ENCODE results near the gene NT5C. TPM values are rescaled to one million over a fixed set of nuclear protein-coding genes. Genes with fewer than 3 reads are reported as not detected.
"Not testable (repeated sequence)": the region's sequence is repeated elsewhere in the genome, so short reads cannot be mapped to it uniquely, and the experiment has no call there.

Gene NT5C
- 48.8 and 51.9 TPM in 2 replicates for total RNA-seq

DNA sequence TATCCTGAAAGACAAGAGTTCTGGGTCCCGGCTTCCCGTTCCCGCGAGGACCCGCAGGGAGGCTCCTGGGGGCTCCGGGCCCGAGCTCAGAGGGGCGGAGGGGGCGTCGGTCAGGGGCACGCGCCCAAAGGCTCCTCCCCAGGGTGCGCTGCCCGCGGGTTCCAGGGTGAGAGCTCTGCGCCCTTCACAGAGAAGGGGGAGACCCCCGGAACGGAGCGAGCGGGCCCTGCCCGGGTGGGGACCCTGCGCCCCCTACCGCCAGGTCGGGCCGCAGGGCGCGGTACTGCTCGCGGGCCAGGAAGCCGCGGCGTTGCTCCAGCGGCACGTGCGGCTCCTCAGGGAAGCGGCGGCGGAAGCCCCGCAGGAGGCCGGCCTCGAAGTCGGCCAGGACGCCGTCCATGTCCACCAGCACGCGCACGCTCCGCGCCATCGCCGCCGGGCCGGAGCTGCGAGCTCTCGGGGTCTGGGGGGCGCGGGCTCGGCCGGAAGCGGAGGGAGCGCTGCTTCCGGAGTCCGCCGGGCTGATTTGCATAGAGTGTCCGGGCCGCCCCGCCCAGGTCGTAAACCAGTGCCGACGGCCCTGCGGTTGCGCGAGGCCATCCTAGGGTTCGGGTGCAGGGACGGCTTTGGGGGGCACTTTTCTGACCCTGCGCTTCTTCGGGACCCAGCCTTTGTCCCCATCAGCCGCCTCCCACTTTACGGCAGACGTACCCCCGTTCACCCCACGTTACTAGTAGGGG, at the start of gene NT5C:
TSS of gene NT5C (minus strand) at position 465 of the 740 bp plus-strand sequence. CDS start at position 430, 35 bp downstream.
- DNase-seq, result peak; percentile 79

DNA sequence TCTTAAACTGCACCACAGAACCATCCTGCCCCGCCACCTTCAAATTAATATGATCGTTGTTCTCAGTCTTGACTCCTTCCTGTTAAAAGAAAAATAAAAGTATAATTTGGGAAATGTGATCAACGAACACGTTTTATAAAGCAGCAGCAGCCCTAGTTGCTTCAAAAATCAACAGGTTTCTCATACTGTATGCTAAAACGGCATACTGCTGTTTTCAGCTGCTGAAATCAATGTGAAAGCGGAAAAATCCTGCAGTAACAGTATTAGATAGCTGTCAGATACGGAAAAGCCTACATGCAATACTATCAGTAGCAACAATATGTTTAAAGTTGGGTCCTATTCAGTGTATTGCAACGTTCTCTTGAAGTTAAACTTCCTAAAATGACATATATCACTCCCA, 49.6 kb upstream of the NT5C start:
- DNase-seq, result no peak

DNA sequence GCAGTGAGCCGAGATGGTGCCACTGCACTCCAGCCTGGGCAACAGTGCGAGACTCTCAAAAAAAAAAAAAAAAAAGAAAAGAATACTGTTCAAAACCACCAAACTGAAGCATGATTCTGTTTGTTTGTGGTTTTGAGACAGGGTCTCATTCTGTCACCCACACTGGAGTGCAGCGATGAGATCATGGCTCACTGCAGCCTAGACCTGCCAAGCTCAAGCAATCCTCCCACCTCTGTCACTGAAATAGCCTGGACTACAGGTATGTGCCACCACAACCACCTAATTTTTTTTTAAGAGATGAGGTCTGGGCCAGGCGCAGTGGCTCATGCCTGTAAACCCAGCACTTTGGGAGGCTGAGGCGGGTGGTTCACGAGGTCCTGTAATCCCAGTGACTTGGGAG, 46.9 kb upstream of the NT5C start:
- no peak for DNase-seq

DNA sequence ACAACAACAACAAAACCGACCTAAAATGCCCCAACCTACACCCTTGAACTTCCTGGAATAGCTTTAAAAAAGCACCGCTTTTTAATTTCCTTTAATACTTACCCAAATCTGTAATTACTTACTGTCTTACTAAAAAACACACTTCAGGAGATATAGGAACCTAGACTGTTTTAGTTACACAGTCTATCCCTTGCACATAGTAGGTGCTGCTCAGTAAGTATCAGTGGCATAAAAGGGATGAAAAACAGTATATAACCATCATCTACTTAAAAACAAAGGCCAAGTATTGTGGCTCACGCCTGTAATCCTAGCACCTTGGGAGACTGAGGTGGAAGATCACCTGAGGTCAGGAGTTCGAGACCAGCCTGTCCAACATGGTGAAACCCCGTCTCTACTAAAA, 45.1 kb upstream of the NT5C start:
- no peak for DNase-seq

DNA sequence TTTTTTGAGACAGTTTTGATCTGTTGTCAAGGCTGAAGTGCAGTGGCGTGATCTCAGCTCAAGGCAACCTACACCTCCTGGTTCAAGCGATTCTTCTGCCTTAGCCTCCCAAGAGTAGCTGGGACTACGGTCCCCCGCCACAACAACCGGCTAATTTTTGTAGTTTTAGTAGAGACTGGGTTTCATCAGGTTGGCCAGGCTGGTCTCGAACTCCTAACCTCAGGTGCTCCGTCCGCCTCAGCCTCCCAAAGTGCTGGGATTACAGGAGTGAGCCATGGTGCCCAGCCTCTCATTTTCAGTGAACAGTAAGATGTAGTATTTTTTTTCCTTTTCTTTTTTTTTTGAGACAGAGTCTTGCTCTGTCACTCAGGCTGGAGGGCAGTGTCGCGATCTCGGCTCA, 43.5 kb upstream of the NT5C start:
- no peak for DNase-seq

DNA sequence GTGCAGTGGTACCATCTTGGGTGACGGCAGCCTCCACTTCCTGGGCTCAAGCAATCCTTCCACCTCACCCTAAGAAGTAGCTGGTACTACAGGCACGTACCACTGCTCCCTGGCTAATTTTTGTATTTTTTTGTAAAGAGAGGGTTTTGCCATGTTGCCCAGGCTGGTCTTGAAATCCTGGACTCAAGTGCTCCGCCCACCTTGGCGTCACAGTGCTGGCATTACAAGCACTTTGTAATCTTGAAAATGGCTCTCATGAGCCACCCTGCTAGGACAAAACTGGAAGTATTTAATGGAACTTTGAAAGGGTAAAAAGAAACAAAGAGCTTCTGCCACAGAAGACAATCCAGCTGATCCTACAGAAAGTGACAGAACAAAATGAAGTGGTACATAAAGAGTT, 42.0 kb upstream of the NT5C start:
- no peak for DNase-seq

DNA sequence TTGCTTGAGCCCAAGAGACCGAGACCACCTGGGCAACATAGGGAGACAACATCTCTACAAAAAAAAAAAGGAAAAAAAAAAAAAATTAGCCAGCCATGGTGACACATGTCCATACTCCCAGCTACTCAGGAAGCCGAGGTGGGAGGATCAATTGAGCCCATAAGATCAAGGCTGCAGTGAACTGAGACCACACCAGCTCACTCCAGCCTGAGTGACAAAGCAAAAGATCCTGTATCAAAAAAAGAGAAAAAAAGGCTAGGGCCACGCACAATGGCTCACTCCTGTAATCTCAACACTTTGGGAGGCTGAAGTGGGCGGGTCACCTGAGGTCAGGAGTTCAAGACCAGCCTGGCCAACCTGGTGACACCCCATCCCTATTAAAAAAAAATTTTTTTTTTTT, 37.5 kb upstream of the NT5C start:
- DNase-seq, result no peak

DNA sequence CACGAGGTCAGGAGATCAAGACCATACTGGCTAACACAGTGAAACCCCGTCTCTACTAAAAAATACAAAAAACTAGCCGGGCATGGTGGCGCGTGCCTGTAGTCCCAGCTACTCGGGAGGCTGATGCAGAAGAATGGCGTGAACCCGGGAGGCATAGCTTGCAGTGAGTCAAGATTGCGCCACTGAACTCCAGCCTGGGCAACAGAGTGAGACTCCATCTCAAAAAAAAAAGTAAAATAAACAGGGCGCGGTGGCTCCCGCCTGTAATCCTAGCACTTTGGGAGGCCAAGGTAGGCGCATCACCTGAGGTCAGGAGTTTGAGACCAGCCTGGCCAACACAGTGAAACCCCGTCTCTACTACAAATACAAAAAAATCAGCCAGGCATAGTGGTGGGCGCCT, 33.1 kb upstream of the NT5C start:
- DNase-seq, result not testable (repeated sequence)

DNA sequence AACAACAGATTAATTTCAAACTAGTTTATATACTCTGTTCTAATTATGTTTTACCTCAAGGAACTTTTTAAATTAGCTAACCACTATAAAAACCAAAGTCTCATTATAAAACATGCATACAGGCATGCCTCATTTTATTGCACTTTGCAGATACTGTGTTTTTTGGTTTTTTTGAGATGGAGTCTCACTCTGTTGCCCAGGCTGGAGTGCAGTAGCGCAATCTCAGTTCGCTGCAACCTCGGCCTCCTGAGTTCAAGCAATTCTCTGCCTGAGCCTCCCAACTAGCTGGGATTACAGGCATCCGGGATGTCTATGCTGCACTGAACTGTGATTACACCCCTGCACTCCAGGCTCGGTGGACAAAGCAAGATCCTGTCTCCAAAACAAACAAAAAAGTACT, 31.5 kb upstream of the NT5C start:
- DNase-seq, result no peak

DNA sequence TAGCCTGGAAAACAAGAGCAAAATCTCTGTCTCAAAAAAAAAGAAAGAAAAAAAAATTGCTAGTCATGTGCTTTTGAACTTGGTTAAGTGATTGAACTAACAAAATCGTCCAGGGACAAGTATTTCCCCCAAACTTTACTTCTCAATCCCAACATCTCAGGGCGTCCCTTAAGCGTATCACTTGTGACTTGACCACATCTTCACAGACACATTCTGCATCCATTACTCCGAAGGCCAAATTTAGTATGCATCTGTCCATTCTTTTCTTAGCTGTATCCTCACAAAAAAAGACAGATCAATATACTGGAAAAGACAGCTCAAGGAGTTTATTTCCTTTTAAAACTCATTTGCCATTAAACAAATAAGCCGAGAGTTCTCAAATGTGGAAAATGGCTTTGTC, 28.7 kb upstream of the NT5C start:
- no peak for DNase-seq

DNA sequence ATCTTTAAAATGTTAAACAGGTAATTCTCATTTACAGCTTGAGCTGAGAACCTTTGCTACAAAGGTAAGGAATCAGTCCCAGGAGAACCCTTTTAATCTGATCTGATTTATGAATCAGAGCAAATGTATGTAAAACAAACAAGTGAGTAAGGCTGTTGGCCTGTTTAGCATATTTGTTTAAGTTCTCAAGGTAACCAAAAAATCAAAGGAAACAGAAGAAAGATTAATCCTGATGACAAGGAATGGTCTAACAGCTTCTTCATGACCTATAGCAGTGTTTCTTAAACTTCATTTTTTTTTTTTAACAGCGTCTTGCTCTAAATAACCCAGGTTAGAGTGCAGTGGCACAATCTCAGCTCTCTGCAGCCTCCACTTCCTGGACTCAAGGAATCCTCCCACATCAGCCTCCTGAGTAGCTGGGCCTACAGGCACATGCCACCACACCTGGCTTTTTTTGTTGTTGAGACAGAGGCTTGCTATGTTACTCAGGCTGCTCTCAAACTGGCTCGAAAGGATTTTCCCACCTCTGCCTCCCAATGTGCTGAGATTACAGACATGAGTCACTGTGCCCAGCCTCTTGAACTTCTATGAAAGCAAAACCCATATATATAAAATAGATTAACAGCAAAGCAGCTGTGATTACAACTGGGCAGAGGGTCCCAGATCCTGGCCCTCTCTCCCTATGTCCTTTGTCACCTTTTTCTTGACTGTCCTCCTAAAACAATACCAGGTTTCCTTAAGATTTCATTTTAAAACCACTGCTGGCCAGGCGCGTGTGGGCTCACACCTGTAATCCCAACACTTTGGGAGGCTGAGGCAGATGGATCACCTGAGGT, 27.9 kb upstream of the NT5C start:
- peak; percentile 24 for DNase-seq

DNA sequence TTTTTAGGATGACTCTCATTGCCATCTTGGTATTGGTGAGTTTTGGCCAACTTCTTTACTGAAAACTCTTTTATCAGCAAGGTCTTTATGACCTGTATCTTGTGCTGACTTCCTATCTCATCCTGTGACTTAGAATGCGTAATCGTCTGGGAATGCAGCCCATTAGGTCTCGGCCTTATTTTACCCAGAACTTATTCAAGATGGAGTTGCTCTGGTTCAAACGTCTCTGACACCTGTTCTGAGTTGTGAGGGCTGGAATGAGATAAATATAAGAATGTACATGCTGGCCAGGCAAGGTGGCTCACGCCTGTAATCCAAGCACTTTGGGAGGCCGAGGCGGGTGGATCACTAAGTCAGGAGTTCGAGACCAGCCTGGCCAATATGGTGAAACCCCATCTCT, 26.9 kb upstream of the NT5C start:
- peak; percentile 37 for DNase-seq

DNA sequence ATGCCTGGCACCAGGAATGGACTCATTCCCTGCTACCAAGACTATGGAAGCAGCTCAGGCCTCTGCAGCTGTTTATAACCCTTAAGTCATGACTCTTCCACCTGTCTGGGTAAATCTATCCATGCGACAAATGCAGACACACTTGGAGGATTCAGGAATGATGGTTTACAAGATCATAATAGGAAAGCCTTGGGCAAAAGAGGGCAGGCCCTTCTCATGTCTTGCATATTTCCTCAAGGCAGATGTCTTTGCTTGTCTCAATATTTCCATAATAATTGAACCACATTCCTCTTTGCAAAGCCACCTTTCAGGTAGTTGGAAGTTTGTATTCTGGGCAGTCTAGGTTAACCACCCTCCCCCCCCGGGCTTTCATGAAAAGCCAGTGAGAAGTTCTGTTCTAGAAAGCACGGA, 23.7 kb upstream of the NT5C start:
- no peak for DNase-seq

DNA sequence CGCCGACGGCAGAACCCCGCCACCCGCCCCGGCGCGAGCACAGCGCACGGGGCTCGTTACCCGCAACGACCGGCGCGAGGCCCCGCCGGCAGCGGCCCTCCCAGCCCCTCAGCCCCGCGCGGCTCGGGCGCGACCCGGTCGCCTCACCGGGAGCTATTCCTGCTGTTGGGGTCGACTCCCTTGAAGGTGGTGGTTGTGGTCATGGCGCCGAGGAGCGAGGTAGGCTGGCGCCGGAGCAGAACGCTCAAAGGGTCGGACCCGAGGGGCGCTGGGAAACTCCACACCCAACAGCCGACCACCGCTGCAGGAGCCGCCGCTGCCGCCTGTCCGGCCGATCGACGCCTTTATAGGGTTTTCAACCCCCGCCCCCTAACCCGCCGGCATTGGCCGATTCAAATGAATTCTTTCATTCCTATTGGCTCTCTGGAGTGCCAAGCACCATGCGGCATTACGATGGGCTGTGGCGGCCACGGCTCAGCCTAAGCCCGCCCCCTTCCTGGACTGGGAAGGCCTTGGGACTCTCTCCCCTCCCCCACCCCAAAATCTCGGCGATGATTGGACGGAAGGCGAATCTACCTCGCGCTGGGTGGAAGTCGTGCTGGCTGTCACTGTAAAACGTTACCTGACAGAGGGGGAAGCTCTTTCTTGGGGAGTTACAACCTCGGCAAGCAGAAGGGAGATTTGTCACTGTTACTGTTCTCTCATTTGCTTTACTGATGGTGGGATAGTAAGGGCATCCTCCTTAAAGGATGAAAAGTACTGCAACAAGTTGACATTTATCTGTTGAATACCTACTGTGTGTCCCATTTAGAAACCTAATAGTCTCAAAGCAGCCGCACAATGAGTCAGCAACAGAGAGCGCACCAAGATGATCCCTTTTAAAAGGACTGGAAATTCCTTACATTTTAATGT, 22.9 kb upstream of the NT5C start, which contains the start of gene JPT1:
TSS of gene JPT1 (minus strand) at position 318 of the 912 bp plus-strand sequence. CDS start at position 203, 115 bp downstream.
- DNase-seq, result peak; percentile 99

DNA sequence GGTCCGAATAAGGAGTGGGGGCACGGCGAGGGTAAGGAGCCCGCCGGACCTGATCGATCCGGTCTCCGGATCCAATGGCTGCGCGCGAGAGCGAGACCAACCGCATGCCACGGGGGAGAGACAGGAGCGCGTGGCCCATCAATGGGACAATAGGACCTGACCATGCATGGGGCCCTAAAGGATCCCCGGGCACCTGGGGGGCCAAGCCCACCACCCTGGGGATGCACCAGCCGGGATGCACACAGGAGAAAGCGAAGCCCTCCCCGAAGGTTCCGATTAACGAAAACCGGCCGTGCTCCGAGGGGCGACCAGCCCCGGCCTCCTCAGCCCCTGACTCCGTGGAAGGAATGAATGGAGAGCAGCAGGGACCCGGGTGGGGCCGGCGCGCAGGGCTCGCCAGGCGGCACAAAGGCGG, 22.2 kb upstream of the NT5C start:
- peak; percentile 40 for DNase-seq

DNA sequence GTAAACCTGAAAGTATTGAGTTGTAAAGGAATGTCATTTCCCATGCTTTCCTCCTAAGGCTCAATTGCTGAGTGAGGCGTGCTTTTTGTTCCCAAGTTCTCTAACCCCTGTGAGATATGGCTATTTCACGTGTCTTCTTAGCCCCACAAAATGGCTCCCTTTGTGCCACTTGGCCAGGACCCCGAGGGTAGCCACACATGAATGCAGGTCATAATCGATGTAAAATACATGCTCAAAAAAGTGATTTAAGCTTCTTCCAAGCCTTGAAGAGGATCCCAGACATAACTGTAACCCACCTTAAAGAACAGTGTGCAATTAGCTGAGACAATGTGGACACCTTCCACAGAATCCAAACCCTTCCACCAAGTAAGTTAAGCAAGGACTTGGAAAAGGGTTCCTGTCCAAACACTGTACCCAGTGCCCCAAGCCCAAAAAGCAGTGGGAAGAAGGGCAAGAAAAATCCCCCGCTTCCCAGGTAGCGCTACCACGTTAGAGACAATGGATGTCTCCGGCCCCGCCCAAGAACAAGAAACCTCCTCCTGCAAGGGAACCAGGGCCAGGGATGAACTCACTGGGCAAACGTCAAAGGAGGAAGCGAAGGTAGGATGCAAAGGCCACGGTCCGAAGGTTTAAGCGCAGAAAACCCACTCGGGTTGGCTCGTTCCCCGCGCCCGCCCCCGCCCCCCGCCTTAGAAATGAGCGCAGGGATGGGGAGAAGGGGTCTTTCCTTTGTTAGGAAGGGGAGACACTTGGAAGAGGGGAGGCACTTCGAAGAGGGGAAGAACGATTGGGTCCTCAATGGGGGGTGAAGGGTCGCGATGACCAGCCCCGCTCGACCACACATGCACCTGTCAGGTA, 21.6 kb upstream of the NT5C start:
- peak; percentile 53 for DNase-seq

DNA sequence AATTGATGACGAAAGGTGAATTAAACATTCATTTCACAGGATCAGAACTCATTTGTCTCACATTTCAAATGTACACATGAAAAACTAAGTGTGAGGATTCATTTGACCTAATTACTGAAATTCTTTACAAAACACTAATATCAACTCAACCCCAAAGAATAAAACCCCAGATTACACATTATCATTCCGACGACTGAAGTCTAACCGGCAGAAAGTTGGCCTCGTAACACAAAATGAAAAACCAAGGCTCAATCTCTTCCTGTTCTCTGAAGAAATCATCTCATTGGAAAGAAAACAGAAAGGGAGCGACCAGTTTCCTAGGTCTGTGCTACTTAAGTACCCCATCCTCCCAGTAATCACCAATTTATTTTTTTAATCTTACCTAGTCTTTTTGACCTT, 21.0 kb upstream of the NT5C start:
- DNase-seq, result no peak

DNA sequence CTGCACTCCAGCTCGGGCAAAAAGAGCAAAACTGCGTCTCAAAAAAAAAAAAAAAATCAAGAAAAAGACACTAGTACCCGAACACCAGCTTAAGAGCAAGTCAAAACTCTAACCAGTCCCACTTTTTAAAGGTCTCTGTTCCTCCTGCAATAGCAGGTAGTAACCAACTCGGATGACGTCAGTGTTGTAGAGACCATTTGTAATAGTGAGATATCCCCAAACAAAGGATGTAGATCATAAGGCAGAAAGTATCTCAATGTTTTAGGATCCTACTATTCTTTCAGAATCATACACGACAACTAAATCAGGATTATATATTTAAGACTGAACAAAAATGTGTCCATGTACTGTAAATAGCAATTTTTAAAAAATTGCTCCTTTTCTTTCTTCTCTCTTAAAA, 20.4 kb upstream of the NT5C start:
- peak; percentile 32 for DNase-seq

DNA sequence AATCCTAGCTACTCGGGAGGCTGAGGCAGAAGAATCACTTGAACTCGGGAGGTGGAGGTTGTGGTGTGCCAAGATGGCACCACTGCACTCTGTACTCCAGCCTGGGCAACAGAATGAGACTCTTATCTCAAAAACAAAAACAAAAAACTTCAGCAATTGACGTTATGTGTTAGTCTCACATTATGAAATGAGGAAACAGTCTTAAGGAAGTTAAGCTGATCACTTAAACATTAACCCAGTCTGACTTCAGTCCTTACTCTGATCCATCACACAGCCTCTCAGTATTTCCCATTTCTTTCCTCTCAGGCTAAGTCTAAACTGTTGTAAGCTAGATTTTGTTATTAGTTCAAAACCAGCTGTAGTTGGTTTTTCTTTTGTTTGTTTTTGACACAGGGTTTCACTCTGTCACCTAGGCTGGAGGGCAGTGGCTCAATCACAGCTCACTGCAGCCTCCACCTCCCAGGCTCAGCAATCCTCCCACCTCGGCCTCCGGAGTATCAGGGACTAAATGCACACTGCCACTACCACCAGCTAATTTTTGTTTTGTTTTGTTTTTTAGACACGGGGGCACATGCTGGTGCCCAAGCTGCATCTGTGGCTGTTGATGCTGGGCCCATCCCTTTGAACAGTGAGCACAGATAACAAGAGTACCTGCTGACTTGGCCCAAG, 16.5 kb upstream of the NT5C start:
- no peak for DNase-seq

DNA sequence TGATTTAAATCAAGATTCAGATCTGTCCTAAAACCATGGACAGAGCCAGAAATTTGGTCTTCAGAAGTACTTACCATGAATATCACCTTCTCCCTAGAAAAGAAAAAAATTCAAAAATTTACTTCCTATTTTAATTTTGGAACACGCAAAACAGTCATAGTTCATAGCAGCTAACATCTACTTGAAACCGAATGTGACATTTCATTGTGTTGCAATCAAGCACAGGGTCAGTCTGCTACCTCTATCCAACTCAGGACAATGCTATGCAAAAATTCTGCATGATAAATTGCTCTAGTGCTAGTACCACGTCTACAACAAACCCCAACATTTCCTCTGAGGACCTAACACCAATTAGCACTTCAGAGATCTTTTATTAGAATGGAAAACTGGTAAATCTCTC, 15.1 kb upstream of the NT5C start:
- no peak for DNase-seq

DNA sequence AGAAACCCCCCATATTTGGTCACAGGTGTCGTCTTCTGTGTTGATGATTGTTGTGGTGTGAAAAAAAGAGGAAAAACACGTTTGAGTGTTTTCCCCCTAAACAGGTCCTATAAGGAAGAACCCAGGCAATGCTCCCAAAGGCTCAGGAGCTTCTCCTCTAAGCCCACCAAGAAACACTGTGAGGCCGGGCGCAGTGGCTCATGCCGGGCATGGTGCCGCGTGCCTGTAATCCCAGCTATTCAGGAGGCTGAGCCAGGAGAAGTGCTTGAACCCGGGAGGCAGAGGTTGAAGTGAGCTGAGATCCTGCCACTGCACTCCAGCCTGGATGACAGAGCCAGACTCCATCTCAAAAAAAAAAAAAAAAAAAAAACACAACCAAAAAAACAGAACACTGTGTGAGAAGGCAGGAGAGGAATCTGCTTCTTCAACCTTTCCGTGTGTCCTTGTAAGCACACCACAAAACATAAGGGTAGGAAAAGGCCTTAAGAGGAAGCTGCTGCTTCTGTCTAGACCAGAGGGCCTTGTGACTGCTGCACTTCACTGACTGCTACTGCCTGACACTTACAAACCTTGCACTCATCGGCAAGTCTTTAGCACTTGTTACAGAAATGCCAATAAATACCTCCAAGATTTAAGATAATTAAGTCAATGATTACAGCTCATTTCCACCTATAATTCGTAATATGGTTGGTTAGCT, 13.4 kb upstream of the NT5C start:
- no peak for DNase-seq

Data from dermis blood vessel endothelial cell (primary cell).